ENCODE measurements around the gene UBXN1.

Gene UBXN1

DNA sequence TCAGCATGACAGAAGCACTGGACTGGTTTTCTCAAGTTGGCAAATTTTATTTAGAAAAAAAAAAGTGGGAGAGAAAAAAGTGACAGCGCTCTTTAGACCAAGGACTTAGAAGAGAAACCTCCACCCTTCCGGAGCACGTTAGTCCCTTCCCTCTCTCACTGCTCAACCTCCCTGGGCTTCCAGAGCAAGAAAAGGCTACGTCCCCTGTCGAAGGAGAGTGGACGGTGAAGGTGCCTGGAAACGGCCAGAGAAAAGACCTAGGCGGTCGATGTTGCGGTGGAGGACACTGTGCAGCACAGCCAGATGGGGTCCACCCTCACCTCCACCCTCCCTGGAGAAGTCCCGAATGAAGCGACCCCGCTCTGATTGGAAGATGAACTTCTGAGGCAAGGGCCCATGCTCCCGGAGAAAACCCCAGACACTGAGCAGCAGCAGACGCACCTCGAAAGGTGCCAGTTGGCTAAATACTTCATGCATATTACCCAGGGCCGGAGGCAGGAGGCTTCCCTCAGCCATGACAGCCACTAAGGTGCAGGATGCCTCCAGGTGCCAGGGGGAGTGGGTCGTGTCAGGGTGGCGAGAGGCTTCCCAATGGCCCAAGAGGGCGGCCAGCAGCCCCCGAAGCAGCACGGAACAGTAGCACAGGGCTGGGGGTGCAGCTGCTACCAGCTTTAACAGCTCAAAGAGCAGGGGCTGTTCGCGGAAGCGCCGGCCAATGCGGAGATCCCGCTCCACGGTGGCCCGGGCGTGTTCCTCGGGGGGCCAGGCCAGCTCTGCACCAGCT, 31.9 kb downstream of the UBXN1 start:
- H3K27ac ChIP-seq, result peak overlapping the region; percentile 97
- TF ChIP-seq ZFX (IDR thresholded peaks at IDR 0.05), result no peak
- TF ChIP-seq, protein P1, sequence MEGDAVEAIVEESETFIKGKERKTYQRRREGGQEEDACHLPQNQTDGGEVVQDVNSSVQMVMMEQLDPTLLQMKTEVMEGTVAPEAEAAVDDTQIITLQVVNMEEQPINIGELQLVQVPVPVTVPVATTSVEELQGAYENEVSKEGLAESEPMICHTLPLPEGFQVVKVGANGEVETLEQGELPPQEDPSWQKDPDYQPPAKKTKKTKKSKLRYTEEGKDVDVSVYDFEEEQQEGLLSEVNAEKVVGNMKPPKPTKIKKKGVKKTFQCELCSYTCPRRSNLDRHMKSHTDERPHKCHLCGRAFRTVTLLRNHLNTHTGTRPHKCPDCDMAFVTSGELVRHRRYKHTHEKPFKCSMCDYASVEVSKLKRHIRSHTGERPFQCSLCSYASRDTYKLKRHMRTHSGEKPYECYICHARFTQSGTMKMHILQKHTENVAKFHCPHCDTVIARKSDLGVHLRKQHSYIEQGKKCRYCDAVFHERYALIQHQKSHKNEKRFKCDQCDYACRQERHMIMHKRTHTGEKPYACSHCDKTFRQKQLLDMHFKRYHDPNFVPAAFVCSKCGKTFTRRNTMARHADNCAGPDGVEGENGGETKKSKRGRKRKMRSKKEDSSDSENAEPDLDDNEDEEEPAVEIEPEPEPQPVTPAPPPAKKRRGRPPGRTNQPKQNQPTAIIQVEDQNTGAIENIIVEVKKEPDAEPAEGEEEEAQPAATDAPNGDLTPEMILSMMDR (conservative IDR thresholded peaks at IDR 0.05), result no peak

DNA sequence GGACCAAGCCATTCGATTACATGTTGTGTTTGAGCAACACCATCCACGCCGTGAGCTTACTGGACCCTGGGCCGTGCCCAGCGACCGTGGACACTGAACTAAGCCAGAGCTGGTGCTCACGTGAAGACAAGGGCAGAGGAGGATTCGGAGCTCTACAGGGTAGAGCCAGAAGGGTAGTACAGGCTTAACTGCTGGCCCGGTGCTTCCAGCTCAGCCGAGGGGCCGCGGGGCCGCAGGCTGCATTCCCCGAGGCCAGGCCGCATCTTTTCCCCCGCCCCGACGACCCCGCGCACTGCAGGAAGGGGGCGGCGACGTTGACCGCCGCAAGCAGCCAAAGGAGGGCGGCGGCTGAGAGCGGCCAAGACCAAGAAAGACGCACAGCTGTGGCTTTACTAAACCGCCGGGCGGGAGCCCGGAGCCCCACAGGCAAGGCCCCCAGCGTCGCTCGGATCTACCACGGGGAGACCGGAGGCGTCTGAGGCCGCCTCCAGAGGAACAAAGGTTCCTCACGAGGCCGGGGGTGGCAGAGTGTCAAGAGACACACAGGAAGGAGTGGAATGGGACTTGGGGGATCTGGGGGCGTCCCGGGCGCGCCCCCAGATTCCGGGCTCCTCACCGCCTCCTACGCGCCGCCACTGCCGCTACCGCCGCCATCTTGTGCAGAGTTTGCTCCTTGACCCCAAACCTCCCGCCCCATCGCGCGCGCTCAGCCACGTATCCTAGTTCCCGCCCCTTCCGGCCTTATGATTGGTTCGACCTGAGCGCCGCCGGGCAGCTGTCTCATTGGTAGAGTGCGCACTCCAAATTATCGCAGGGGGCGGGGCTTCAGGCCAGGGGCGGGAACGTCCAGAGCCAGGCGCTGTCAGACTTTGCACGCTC, 32.7 kb downstream of the UBXN1 start, which contains the start of gene GANAB:
TSS of gene GANAB (minus strand) at position 668 of the 879 bp plus-strand sequence. CDS start at position 654, 14 bp downstream.
- H3K27ac ChIP-seq, result peak within 1 kb of the TSS; percentile 97
- TF ChIP-seq ZFX (IDR thresholded peaks at IDR 0.05), result peak; percentile 89; the same call in 1 of the 2 replicates
- TF ChIP-seq, protein P1 (conservative IDR thresholded peaks at IDR 0.05), result no peak

DNA sequence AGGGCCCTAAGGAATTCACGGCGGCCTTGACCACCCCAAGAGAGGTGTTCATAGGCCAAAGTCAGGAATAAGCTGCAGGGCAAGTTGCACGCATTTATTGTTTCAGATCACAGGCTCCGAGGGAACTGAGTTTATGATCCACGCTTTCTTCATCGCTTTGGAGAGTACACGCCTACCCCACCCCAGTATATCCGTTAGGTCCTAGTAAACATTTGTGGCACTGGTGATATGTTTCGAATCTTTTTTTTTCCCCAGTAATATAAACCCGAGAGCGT, 33.3 kb downstream of the UBXN1 start:
- no peak for TF ChIP-seq ZFX (IDR thresholded peaks at IDR 0.05)
- TF ChIP-seq, protein P1 (conservative IDR thresholded peaks at IDR 0.05), result no peak
- peak overlapping the region; percentile 97 for H3K27ac ChIP-seq

DNA sequence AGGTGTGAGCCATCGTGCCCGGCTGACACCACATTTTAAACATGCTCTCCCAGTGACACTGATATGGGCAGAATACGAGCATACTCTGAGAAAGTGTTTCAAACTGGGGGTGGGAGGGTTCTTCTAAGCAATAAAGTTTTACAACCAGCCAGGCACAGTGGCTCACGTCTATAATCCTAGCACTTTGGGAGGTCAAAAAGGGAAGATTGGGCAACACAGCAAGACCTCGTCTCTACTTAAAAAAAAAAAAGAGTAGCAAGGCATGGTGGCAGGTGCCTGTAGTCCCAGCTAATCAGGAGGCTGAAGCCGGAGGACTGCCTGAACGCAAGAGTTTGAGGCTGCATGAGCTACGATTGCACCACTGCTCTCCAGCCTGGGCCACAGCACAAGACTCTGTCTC, 34.7 kb downstream of the UBXN1 start:
- H3K27ac ChIP-seq, result no peak overlapping the region
- no peak for TF ChIP-seq ZFX (IDR thresholded peaks at IDR 0.05)
- TF ChIP-seq, protein P1 (conservative IDR thresholded peaks at IDR 0.05), result no peak

DNA sequence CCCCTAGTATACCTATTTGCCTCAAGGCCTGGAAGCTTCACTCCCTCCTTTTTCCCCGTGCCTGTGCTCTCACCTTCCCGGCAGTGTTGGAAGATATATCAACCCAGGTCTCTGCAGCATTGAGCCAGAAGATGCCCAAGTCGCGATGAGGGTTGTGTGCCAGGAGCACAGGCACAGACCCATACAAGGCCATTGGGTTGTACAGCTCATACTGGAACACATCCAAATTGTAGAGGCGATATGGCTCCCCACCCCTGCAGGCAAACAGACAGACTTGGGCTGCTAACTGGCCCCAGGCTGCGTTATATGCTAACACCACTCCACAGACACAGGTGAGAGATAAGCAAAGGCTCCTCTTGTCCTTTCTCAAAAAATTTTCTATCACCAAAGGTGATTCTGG, 46.4 kb downstream of the UBXN1 start:
- no peak overlapping the region for H3K27ac ChIP-seq
- TF ChIP-seq, protein P1 (conservative IDR thresholded peaks at IDR 0.05), result no peak
- no peak for TF ChIP-seq ZFX (IDR thresholded peaks at IDR 0.05)

DNA sequence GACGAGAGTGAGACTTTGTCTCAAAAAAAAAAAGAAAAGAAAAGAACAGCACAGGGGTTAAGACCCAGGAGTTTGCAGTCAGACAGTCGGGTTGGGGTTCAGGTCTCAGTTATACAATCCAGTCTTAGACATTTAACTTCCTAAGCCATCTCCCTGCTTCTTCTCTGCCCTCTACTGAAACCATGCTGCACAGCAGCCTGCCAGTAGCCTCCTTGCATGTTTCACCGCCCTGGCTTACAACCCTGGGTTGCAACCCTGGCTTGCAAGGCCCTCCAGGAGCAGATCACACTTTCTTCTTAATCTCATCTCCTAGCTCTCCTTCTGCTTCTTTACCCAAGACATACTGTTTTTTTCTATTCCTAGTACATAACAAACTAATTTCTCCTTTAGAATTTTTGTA, 51.2 kb downstream of the UBXN1 start:
- H3K27ac ChIP-seq, result no peak overlapping the region

More for the DNA sequence above, 51.2 kb downstream of the UBXN1 start:
- TF ChIP-seq, protein P1 (conservative IDR thresholded peaks at IDR 0.05), result no peak
- no peak for TF ChIP-seq ZFX (IDR thresholded peaks at IDR 0.05)
